ENCODE data around the gene MRGPRX2. TPM values are rescaled to one million over a fixed set of nuclear protein-coding genes. Genes with fewer than 3 reads are reported as not detected.

The MRGPRX2 gene
- total and polyA plus RNA-seq, 9 donors = 0.22 to 0.23 TPM; not detected in 7

DNA sequence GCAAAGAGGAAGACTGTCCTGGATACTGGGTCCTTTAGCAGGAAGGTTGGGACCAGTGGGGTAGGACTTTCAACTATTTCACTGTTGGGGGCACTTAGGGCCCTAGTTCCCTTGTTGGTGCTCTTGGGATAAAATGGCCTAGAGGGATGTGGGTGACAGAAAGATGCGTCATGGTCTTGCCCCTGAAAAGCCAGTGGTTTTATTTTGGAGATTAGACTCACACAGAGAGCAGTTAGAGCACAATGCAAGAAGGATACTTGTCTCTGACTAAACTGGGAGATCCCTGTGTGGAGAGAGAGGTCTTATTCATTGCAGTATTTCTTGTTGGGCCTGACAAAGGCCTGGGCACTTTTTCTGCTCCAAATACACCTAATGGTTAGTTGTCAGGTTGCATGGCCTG lies 22.6 kb upstream of the MRGPRX2 start:
- 88 to 95% (median 90%) methylated on average over 1 of the region's 1 CpG for WGBS, 3 donors
- H3K4me1 ChIP-seq (ENCODE audit: insufficient read depth) = no peaks in the 10 kb centered on the region
- TF ChIP-seq, protein P1, sequence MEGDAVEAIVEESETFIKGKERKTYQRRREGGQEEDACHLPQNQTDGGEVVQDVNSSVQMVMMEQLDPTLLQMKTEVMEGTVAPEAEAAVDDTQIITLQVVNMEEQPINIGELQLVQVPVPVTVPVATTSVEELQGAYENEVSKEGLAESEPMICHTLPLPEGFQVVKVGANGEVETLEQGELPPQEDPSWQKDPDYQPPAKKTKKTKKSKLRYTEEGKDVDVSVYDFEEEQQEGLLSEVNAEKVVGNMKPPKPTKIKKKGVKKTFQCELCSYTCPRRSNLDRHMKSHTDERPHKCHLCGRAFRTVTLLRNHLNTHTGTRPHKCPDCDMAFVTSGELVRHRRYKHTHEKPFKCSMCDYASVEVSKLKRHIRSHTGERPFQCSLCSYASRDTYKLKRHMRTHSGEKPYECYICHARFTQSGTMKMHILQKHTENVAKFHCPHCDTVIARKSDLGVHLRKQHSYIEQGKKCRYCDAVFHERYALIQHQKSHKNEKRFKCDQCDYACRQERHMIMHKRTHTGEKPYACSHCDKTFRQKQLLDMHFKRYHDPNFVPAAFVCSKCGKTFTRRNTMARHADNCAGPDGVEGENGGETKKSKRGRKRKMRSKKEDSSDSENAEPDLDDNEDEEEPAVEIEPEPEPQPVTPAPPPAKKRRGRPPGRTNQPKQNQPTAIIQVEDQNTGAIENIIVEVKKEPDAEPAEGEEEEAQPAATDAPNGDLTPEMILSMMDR (IDR thresholded peaks at IDR 0.05) = no peak
- TF ChIP-seq EP300 (IDR thresholded peaks at IDR 0.05) (no peak), POLR2A (IDR thresholded peaks at IDR 0.05) (no peak)
- H3K36me3 ChIP-seq = no peaks in the 10 kb centered on the region
- H3K27ac ChIP-seq = no peak overlapping the region
- no peak for DNase-seq
- no peaks in the 10 kb centered on the region for H3K27me3 ChIP-seq
- H3K9me3 ChIP-seq = no peaks in the 10 kb centered on the region
- intact Hi-C loops (cut with DNase I) = no loop called here
- H3K4me3 ChIP-seq = no peak overlapping the region

DNA sequence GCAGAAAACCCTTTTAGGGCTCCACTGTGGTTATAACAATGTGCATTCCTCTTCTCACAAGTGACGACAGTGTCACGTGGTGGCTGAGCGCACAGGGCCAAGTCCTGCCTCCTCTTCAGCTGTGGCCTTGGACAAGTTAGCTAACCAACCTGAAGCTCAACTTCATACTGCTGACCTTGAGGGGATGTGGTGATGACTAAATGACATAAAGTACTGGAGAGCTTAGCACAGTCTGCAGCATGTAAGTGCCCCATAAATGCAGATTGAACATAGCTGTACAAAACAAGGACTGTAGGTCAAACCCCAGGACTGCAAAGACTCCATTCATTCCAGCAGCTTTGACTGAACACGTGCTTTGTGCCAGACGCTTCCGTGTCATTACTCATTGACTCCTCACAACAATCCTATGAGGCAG lies 20.1 kb upstream of the MRGPRX2 start:
- Histone ChIP-seq H3K9me3 (no peaks in the 10 kb centered on the region), H3K4me3 (no peak overlapping the region), H3K4me1 (ENCODE audit: insufficient read depth) (no peaks in the 10 kb centered on the region), H3K36me3 (no peaks in the 10 kb centered on the region), H3K27ac (no peak overlapping the region), H3K27me3 (no peaks in the 10 kb centered on the region)
- intact Hi-C loops (cut with DNase I) = no loop called here
- WGBS, 3 donors = 47 to 53% (median 49%) methylated on average over 6 of the region's 6 CpGs
- DNase-seq = no peak
- no peak for TF ChIP-seq EP300 (IDR thresholded peaks at IDR 0.05)
- no peak for TF ChIP-seq POLR2A (IDR thresholded peaks at IDR 0.05)
- TF ChIP-seq, protein P1 (IDR thresholded peaks at IDR 0.05) = no peak

DNA sequence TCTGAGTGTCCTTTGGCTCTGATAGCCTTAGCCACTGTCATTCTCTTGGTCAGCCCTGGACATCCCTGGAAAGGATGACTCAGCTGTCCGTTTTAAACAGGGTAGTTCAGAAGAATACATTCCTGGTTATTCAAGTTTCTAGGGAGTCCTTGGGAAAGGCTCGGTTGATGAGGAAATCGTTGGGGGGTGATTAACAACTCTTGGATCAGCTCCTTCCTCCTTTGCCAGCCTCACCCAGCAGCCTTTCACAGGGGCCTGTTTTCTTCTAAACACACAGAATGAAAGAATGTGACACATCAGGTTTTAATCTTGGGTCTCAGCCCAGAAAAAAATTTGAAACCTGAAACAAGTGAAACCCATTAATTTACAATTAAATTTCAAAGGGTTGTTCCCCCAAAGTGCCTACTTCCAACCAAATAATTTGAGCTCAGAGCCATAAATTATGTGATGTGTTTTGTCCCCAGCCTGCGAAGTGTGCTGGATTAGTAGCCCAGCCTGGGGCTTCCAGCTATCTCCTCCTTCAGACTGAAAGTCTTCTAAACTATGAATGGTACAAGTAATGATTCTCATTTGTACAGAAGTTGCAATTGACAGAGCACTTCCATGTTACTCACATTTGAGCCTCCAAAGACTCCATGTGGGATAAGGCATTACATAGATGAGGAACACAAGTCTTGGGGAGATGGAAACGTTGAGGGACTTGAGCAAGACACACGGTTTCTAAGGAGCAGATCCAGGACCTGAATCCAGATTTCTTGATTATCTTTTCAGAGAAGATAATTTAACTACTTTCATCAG lies 19.3 kb upstream of the MRGPRX2 start:
- DNase-seq = no peak
- H3K4me3 ChIP-seq = no peak overlapping the region
- H3K27me3 ChIP-seq = no peaks in the 10 kb centered on the region
- H3K27ac ChIP-seq = no peak overlapping the region
- intact Hi-C loops (cut with DNase I) = loop anchor here in 1 of 4 donors (10.0 kb wide), 1 partner anchor 475 kb away; no protein-coding TSS in a partner anchor
- H3K4me1 ChIP-seq (ENCODE audit: insufficient read depth) = no peaks in the 10 kb centered on the region
- no peaks in the 10 kb centered on the region for H3K9me3 ChIP-seq
- 29 to 39% (median 29%) methylated on average over 6 of the region's 6 CpGs for WGBS, 3 donors
- TF ChIP-seq POLR2A (IDR thresholded peaks at IDR 0.05) (no peak), EP300 (IDR thresholded peaks at IDR 0.05) (no peak)
- TF ChIP-seq, protein P1 (IDR thresholded peaks at IDR 0.05) = no peak
- no peaks in the 10 kb centered on the region for H3K36me3 ChIP-seq

DNA sequence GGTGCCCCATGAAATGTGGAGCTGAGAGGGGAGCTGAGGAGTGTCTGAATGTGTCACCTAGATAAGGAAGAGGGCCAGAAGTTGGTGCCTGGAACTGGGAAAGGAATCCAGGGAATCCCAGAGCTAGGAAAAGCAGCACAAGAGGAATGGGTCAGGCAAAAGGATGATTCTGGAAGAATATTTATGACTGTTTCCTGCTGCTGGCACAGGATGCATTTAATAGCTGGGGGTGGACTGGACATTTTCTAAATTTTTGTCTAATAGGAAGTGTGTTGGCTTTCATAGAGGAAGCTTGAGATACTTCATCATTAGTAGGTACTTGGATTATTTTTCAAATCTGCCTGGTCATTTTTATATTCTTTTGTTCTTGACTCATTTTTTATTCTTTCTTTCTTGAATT lies 17.4 kb upstream of the MRGPRX2 start:
- Histone ChIP-seq H3K36me3 (no peaks in the 10 kb centered on the region), H3K9me3 (no peaks in the 10 kb centered on the region), H3K27me3 (no peaks in the 10 kb centered on the region), H3K4me3 (no peak overlapping the region), H3K4me1 (ENCODE audit: insufficient read depth) (no peaks in the 10 kb centered on the region), H3K27ac (no peak overlapping the region)
- no peak for TF ChIP-seq POLR2A (IDR thresholded peaks at IDR 0.05)
- TF ChIP-seq, protein P1 (IDR thresholded peaks at IDR 0.05) = no peak
- no peak for TF ChIP-seq EP300 (IDR thresholded peaks at IDR 0.05)
- intact Hi-C loops (cut with DNase I) = loop anchor here in 1 of 4 donors (10.0 kb wide), 1 partner anchor 477 kb away; no protein-coding TSS in a partner anchor
- no peak for DNase-seq
